Bladder microvascular endothelial cell (primary cell): ENCODE data around the gene UCN. TPM values are rescaled to one million over a fixed set of nuclear protein-coding genes. Genes with fewer than 3 reads are reported as not detected.

Source experiments
- total RNA-seq: library from RNA; depleted of rRNA; stranded (reverse); fragments of >200 nt; gene quantifications from 2 replicates; pipeline ENCODE4 v1.2.3, GENCODE V29; 2014

Gene UCN
- total RNA-seq = 0.44 and 0.49 TPM in 2 replicates

GRCh38 chr2:27308359-27308881 is at the start of gene UCN:
Gene UCN, minus strand, starts transcription at chr2:27308445. Its CDS starts 550 bp downstream, at chr2:27307895.

GRCh38 chr2:27356382-27357181 is 48.3 kb upstream of the UCN start, which contains the start of gene GTF3C2:
Gene GTF3C2, minus strand, starts transcription at chr2:27356764. Its CDS starts 13,210 bp downstream, at chr2:27343554.

GRCh38 chr2:27322766-27323595 is 14.7 kb upstream of the UCN start, which contains the start of gene MPV17:
Gene MPV17, minus strand, starts transcription at chr2:27323097. Its CDS starts 580 bp downstream, at chr2:27322517.

GRCh38 chr2:27281855-27282559 is 26.2 kb downstream of the UCN start, which contains the start of gene TRIM54:
Gene TRIM54, plus strand, starts transcription at chr2:27282429. Its CDS starts 303 bp downstream, at chr2:27282732.

GRCh38 chr2:27275211-27276150 is 32.8 kb downstream of the UCN start, which contains the start of gene DNAJC5G:
Gene DNAJC5G, plus strand, starts transcription at chr2:27275433. Its CDS starts 1,296 bp downstream, at chr2:27276729.

GRCh38 chr2:27262379-27263286 is 45.6 kb downstream of the UCN start, which contains the start of gene SLC30A3:
Gene SLC30A3, minus strand, starts transcription at chr2:27263047. Its CDS starts 141 bp downstream, at chr2:27262906.

Other genes with a start within 250 kb of the UCN start
- 391 and 400 TPM in 2 replicates for gene OST4, start 236.8 kb downstream of the UCN start, total RNA-seq
- 2.3 and 49.0 TPM in 2 replicates for gene EMILIN1, start 229.8 kb downstream of the UCN start, total RNA-seq
- 2.8 and 4.5 TPM in 2 replicates for gene KHK, start 221.7 kb downstream of the UCN start, total RNA-seq
- gene CGREF1, start 189.3 kb downstream of the UCN start, total RNA-seq = 0.65 and 2.3 TPM in 2 replicates
- 0.06 TPM in 1 of 2 replicates, not detected in the other for gene ABHD1, start 184.6 kb downstream of the UCN start, total RNA-seq
- 23.2 and 61.4 TPM in 2 replicates for gene PREB, start 173.8 kb downstream of the UCN start, total RNA-seq
- not detected in 2 replicates for gene PRR30, start 169.0 kb downstream of the UCN start, total RNA-seq
- not detected in 2 replicates for gene TCF23, start 159.4 kb downstream of the UCN start, total RNA-seq
- gene ATRAID, start 96.4 kb downstream of the UCN start, total RNA-seq = 95.0 and 112 TPM in 2 replicates
- gene SLC5A6, start 96.2 kb downstream of the UCN start, total RNA-seq = 10.7 and 57.2 TPM in 2 replicates
- gene CAD, start 91.1 kb downstream of the UCN start, total RNA-seq = 27.0 and 81.6 TPM in 2 replicates
- 0.81 and 34.7 TPM in 2 replicates for gene SLC30A3, start 45.4 kb downstream of the UCN start, total RNA-seq
- gene DNAJC5G, start 33.0 kb downstream of the UCN start, total RNA-seq = 0.16 and 4.4 TPM in 2 replicates
- gene TRIM54, start 26.0 kb downstream of the UCN start, total RNA-seq = 3.1 TPM in 1 of 2 replicates, not detected in the other
- gene MPV17, start 14.7 kb upstream of the UCN start, total RNA-seq = 32.4 and 55.7 TPM in 2 replicates
- gene GTF3C2, start 48.3 kb upstream of the UCN start, total RNA-seq = 18.3 and 38.1 TPM in 2 replicates
- 22.7 and 28.9 TPM in 2 replicates for gene EIF2B4, start 61.9 kb upstream of the UCN start, total RNA-seq
- gene SNX17, start 62.2 kb upstream of the UCN start, total RNA-seq = 99.7 and 119 TPM in 2 replicates
- 5.2 and 9.3 TPM in 2 replicates for gene ZNF513, start 72.3 kb upstream of the UCN start, total RNA-seq
- gene PPM1G, start 101.1 kb upstream of the UCN start, total RNA-seq = 113 and 147 TPM in 2 replicates
- gene NRBP1, start 120.2 kb upstream of the UCN start, total RNA-seq = 87.1 and 120 TPM in 2 replicates
- 0.44 and 0.49 TPM in 2 replicates for gene KRTCAP3, start 133.9 kb upstream of the UCN start, total RNA-seq
- 12.0 and 20.0 TPM in 2 replicates for gene IFT172, start 181.3 kb upstream of the UCN start, total RNA-seq
- 11.6 and 14.6 TPM in 2 replicates for gene FNDC4, start 186.8 kb upstream of the UCN start, total RNA-seq
- under 0.01 and 0.19 TPM in 2 replicates for gene GCKR, start 188.4 kb upstream of the UCN start, total RNA-seq